ENCODE data around the gene ANKRD18A. TPM values are rescaled to one million over a fixed set of nuclear protein-coding genes. Genes with fewer than 3 reads are reported as not detected.
"Not testable (repeated sequence)": the region's sequence is repeated elsewhere in the genome, so short reads cannot be mapped to it uniquely, and the experiment has no call there.

Gene ANKRD18A
- total and polyA plus RNA-seq, 5 donors from 2014 or later = 0.21 to 10.9 (median 0.49) TPM

- Histone ChIP-seq H3K9me3 (ENCODE audit: control insufficient read depth in 2 of 2, low read length in 2 of 2) (peaks cover 9 to 11% of the 10 kb centered on the region in 2 experiments), H3K4me3 (ENCODE audit: low read depth, low read length) (peak overlapping the region; percentile 19), H3K27ac (ENCODE audit: insufficient read depth, low read length, poor library complexity, severe bottlenecking) (no peak overlapping the region), H3K27me3 (ENCODE audit: control insufficient read depth, insufficient read depth, low read length) (peaks cover 12% of the 10 kb centered on the region), H3K36me3 (ENCODE audit: control insufficient read depth, insufficient read depth, low read length) (no peaks in the 10 kb centered on the region), H3K4me1 (ENCODE audit: control insufficient read depth, insufficient read depth, low read length, poor library complexity, severe bottlenecking) (peaks cover 27% of the 10 kb centered on the region)
- DNase-seq = peak; percentile 13 to 42 (median 34)
- peak; percentile 45 to 57 for ATAC-seq (ENCODE audit: low read depth in 2 of 2)
- Mint-ChIP-seq H3K9me3 (peaks cover 0 to 12% (median 2%) of the 10 kb centered on the region in 7 donors), H3K27me3 (peaks cover 55% of the 10 kb centered on the region), H3K4me3 (peak overlapping the region; percentile 83 to 89 (median 85)), H3K36me3 (no peaks in the 10 kb centered on the region), H3K4me1 (peaks cover 6 to 20% (median 12%) of the 10 kb centered on the region in 4 donors), H3K27ac (peak overlapping the region in 1 of 3 donors; percentile 38)
These were observed 1.3 kb upstream of the ANKRD18A start for GRCh38 chr9:38621434-38622287.

- peaks cover 12% of the 10 kb centered on the region for H3K27me3 ChIP-seq (ENCODE audit: control insufficient read depth, insufficient read depth, low read length)
- peak overlapping the region; percentile 55 for H3K4me3 ChIP-seq (ENCODE audit: low read depth, low read length)
- Mint-ChIP-seq H3K27me3 (peaks cover 47% of the 10 kb centered on the region), H3K4me3 (peak overlapping the region; percentile 73 to 85 (median 81)), H3K9me3 (peaks cover 0 to 8% (median 0%) of the 10 kb centered on the region in 7 donors), H3K4me1 (peaks cover 4 to 18% (median 12%) of the 10 kb centered on the region in 4 donors), H3K36me3 (no peaks in the 10 kb centered on the region), H3K27ac (peak overlapping the region in 1 of 3 donors; percentile 76)
- H3K27ac ChIP-seq (ENCODE audit: insufficient read depth, low read length, poor library complexity, severe bottlenecking) = peak overlapping the region; percentile 23
- H3K9me3 ChIP-seq (ENCODE audit: control insufficient read depth in 2 of 2, low read length in 2 of 2) = peaks cover 9% of the 10 kb centered on the region in 2 experiments
- H3K36me3 ChIP-seq (ENCODE audit: control insufficient read depth, insufficient read depth, low read length) = no peaks in the 10 kb centered on the region
- DNase-seq = peak; percentile 3 to 15 (median 5)
- no peak for ATAC-seq (ENCODE audit: low read depth in 2 of 2)
- H3K4me1 ChIP-seq (ENCODE audit: control insufficient read depth, insufficient read depth, low read length, poor library complexity, severe bottlenecking) = peaks cover 27% of the 10 kb centered on the region
These were observed 594 bp downstream of the ANKRD18A start for GRCh38 chr9:38619556-38620447.

- not testable (repeated sequence) for H3K36me3 ChIP-seq (ENCODE audit: control insufficient read depth, insufficient read depth, low read length); H3K27me3 ChIP-seq (ENCODE audit: control insufficient read depth, insufficient read depth, low read length); ATAC-seq (ENCODE audit: low read depth in 2 of 2); H3K27ac Mint-ChIP-seq; H3K4me3 ChIP-seq (ENCODE audit: low read depth, low read length); H3K9me3 ChIP-seq (ENCODE audit: control insufficient read depth in 2 of 2, low read length in 2 of 2); DNase-seq; H3K4me1 ChIP-seq (ENCODE audit: control insufficient read depth, insufficient read depth, low read length, poor library complexity, severe bottlenecking); H3K27ac ChIP-seq (ENCODE audit: insufficient read depth, low read length, poor library complexity, severe bottlenecking); H3K9me3 Mint-ChIP-seq; H3K4me3 Mint-ChIP-seq; H3K36me3 Mint-ChIP-seq; H3K4me1 Mint-ChIP-seq; H3K27me3 Mint-ChIP-seq
These were observed 22.2 kb downstream of the ANKRD18A start for GRCh38 chr9:38598029-38598745.

- not testable (repeated sequence) for H3K9me3 Mint-ChIP-seq; H3K36me3 ChIP-seq (ENCODE audit: control insufficient read depth, insufficient read depth, low read length); DNase-seq; H3K9me3 ChIP-seq (ENCODE audit: control insufficient read depth in 2 of 2, low read length in 2 of 2); H3K4me3 ChIP-seq (ENCODE audit: low read depth, low read length); H3K27me3 Mint-ChIP-seq; ATAC-seq (ENCODE audit: low read depth in 2 of 2); H3K36me3 Mint-ChIP-seq; H3K4me1 ChIP-seq (ENCODE audit: control insufficient read depth, insufficient read depth, low read length, poor library complexity, severe bottlenecking); H3K27me3 ChIP-seq (ENCODE audit: control insufficient read depth, insufficient read depth, low read length); H3K4me1 Mint-ChIP-seq; H3K27ac Mint-ChIP-seq; H3K4me3 Mint-ChIP-seq; H3K27ac ChIP-seq (ENCODE audit: insufficient read depth, low read length, poor library complexity, severe bottlenecking)
These were observed 25.3 kb downstream of the ANKRD18A start for GRCh38 chr9:38595117-38595516.

DNA sequence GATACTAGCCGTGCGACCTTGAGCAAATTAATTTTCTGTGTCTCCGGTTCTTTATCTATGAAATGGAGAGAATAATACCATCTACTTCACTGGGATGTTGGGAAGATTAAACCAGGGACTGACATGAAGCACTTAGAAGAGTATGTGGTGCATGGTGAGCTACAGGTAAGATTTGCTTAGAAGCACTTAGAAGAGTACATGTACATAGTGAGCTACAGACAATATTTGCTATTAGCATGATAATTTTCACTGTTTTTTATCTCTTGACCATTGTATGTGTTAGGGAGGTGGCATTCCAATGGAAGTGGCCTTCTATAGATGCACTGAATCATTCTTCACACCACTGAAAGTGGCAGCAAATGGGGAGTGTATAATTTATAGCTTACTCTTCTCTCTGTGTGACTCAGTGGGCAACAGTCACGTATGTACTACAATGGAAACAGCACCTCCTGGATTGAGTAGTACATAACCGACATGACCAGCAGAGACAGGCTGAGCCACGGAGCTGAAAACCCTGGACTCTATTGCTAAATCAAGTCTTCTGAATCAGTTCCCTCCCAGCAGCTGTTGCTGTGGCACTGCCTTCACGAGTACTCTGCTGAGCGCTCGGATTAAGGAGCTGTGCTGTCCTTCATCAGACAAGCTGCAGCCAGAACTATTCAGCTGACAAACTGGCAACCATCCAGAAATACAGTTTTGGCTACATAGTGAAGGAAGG is 28.9 kb downstream of the ANKRD18A start:
- not testable (repeated sequence) for H3K4me1 Mint-ChIP-seq; ATAC-seq (ENCODE audit: low read depth in 2 of 2)

GRCh38 chr9:38583765-38584164 is 36.6 kb downstream of the ANKRD18A start:
- H3K36me3 ChIP-seq (ENCODE audit: control insufficient read depth, insufficient read depth, low read length); H3K27me3 Mint-ChIP-seq; H3K9me3 Mint-ChIP-seq; H3K4me3 Mint-ChIP-seq; H3K36me3 Mint-ChIP-seq; H3K27me3 ChIP-seq (ENCODE audit: control insufficient read depth, insufficient read depth, low read length); H3K9me3 ChIP-seq (ENCODE audit: control insufficient read depth in 2 of 2, low read length in 2 of 2); ATAC-seq (ENCODE audit: low read depth in 2 of 2); H3K4me3 ChIP-seq (ENCODE audit: low read depth, low read length); H3K27ac ChIP-seq (ENCODE audit: insufficient read depth, low read length, poor library complexity, severe bottlenecking); H3K27ac Mint-ChIP-seq; H3K4me1 ChIP-seq (ENCODE audit: control insufficient read depth, insufficient read depth, low read length, poor library complexity, severe bottlenecking); H3K4me1 Mint-ChIP-seq; DNase-seq: not testable (repeated sequence)

More for the DNA sequence above, 28.9 kb downstream of the ANKRD18A start:
- not testable (repeated sequence) for H3K4me1 ChIP-seq (ENCODE audit: control insufficient read depth, insufficient read depth, low read length, poor library complexity, severe bottlenecking); H3K27ac Mint-ChIP-seq; DNase-seq; H3K4me3 ChIP-seq (ENCODE audit: low read depth, low read length); H3K36me3 Mint-ChIP-seq; H3K4me3 Mint-ChIP-seq; H3K27me3 Mint-ChIP-seq; H3K36me3 ChIP-seq (ENCODE audit: control insufficient read depth, insufficient read depth, low read length); H3K9me3 ChIP-seq (ENCODE audit: control insufficient read depth in 2 of 2, low read length in 2 of 2); H3K27me3 ChIP-seq (ENCODE audit: control insufficient read depth, insufficient read depth, low read length); H3K27ac ChIP-seq (ENCODE audit: insufficient read depth, low read length, poor library complexity, severe bottlenecking); H3K9me3 Mint-ChIP-seq

GRCh38 chr9:38580112-38580511 is 40.3 kb downstream of the ANKRD18A start:
- not testable (repeated sequence) for H3K9me3 ChIP-seq (ENCODE audit: control insufficient read depth in 2 of 2, low read length in 2 of 2); DNase-seq; H3K27ac Mint-ChIP-seq; H3K4me1 ChIP-seq (ENCODE audit: control insufficient read depth, insufficient read depth, low read length, poor library complexity, severe bottlenecking); H3K36me3 ChIP-seq (ENCODE audit: control insufficient read depth, insufficient read depth, low read length); H3K27ac ChIP-seq (ENCODE audit: insufficient read depth, low read length, poor library complexity, severe bottlenecking); H3K36me3 Mint-ChIP-seq; H3K27me3 Mint-ChIP-seq; ATAC-seq (ENCODE audit: low read depth in 2 of 2); H3K9me3 Mint-ChIP-seq; H3K4me3 Mint-ChIP-seq; H3K27me3 ChIP-seq (ENCODE audit: control insufficient read depth, insufficient read depth, low read length); H3K4me1 Mint-ChIP-seq; H3K4me3 ChIP-seq (ENCODE audit: low read depth, low read length)
